Pulmonary artery endothelial cell (primary cell): ENCODE results near the gene GRK6. TPM values are rescaled to one million over a fixed set of nuclear protein-coding genes. Genes with fewer than 3 reads are reported as not detected.
"Not testable (repeated sequence)": the region's sequence is repeated elsewhere in the genome, so short reads cannot be mapped to it uniquely, and the experiment has no call there.

Experiments
- DNase-seq: peaks from one replicate; pipeline ENCODE4 v3.0.0-alpha.2; 2011; ENCODE audit warnings: low read depth, low spot score
- total RNA-seq: library from RNA; depleted of rRNA; stranded (reverse); fragments of >200 nt; gene quantifications from 2 replicates; pipeline ENCODE4 v1.2.3, GENCODE V29; 2014

GRK6 gene
- total RNA-seq, 1 donor from 2014 or later: 28.3 TPM

DNA sequence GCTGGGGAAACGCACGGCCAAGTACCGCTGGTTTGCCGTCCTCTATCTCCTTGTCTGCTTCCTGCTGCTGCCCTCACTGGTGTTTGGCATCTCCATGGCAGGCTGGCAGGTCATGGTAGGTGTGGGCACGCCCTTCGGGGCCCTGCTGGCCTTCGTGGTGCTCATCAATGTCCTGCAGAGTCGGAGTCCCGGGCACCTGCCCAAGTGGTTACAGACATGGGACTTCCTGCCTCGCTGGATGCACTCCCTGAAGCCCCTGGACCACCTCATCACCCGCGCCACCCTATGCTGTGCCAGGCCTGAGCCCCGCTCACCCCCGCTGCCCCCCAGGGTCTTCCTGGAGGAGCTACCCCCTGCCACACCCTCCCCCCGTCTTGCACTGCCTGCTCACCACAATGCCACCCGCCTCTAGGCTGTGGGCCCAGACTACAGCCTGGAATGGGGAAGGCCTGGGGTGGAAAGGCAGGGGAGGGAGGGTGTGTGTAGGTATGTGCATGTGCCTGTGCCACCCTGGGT is 28.5 kb upstream of the GRK6 start:
- DNase-seq: no peak

DNA sequence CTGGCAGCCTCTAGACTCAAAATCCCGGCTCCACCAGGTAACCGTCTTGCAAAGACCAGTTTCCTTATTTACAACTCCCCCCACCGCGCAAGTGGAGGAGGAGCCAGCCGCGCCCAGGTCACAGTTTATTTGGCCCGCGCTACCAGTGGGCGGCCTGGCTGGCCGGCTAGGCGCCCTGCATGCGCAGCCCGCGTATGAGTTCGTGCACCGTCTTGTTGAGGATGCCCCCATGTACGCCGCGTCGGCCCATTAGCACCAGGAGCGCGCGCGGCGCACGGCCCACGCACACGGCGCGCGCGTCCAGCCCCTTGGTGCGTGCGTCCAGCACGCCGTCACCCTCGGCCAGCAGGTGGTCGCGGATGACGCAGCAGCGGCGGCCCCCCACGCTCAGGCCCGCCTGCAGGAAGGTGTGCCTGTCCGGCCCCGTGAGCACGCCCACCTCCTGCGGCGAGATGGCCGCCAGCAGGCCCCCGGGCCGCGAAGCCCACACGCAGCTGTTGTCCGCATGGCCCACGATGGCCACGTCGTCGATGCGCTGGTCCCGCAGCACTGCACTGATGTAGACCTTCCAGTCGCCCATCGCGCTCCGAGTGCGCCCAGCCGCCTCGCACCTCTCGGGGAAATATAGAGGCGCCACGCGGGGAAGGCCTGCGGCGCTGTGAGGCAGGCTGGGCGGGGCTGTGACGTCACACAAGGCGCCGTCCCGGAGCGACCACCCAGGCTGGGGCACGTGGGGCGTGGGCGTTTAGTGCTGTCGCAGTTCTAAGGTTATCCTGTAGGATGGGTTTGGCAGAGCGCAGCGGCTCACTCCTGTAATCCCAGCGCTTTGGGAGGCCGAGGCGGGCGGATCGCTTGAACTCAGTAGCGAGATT is 26.2 kb upstream of the GRK6 start, which contains the start of gene PFN3:
TSS of gene PFN3 (minus strand) at position 665 of the 872 bp plus-strand sequence. CDS start at position 580, 85 bp downstream.
- DNase-seq: no peak

DNA sequence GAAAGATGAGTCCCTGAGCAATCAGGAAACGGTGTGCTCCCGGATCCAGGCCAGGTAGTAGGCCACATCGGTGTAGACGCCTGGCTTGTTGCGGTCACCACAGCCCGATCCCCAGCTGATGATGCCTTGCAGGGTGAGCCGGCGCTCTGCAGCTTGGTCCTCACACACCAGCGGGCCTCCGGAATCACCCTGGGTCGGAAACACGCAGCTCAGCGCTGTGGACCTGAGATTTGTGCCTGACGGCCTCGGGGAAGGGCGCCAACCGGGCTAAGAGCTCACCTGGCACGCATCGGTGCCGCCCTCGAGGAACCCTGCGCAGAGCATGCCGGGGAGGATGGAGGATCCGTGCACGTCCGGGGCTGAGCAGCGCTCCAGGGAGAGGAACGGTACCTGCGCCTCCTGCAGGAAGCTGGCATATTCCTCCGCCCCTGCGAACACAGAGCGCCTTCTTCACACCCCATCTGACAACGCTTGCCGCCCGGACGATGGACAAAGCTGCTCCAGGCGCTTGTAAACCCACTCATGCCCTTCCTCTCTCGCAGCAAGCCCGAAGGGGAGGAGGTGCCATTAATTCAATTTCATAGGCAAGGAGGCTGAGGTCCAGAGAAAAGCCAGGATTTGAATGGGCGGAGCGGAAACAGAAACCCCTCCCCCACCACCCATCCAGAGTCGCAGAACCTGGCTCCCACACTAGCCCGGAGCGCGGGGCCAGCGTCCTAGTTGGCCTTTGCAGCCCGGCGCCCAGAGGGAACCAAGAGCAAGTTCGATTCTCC is 24.0 kb upstream of the GRK6 start:
- no peak for DNase-seq

DNA sequence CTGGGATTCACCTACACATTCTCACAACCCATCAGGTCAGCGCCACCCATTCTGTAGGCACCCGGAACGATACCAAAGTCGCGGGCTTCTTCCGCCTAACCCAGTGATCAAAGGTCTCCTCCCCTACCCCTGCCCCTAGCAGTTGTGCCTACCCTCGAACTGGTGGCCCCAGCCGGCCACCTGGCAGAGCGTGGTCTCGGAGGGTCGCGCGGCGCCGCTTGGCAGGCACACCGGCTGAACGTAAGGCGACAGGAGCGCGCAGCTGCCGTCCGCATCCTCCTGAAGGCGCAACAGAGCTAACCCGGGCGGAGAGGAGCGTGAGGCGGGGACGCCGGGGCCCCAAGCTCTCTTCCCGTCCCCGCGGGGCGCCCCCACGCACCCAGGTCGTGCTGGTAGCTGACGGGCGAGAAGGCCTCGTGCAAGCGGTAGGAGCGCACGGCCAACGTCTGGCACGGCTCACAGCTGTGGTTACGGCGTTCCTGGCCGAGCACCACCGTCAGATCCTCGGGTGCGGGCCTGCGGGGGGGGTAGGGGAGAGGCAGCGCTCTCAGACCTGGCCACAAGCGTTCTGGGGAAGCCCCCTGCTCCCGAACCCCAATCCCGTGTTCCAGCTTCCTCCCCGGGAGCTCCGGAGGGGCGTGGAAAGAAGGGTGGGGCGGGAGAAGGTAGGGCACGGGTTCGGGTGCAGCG is 23.2 kb upstream of the GRK6 start:
- DNase-seq: no peak

DNA sequence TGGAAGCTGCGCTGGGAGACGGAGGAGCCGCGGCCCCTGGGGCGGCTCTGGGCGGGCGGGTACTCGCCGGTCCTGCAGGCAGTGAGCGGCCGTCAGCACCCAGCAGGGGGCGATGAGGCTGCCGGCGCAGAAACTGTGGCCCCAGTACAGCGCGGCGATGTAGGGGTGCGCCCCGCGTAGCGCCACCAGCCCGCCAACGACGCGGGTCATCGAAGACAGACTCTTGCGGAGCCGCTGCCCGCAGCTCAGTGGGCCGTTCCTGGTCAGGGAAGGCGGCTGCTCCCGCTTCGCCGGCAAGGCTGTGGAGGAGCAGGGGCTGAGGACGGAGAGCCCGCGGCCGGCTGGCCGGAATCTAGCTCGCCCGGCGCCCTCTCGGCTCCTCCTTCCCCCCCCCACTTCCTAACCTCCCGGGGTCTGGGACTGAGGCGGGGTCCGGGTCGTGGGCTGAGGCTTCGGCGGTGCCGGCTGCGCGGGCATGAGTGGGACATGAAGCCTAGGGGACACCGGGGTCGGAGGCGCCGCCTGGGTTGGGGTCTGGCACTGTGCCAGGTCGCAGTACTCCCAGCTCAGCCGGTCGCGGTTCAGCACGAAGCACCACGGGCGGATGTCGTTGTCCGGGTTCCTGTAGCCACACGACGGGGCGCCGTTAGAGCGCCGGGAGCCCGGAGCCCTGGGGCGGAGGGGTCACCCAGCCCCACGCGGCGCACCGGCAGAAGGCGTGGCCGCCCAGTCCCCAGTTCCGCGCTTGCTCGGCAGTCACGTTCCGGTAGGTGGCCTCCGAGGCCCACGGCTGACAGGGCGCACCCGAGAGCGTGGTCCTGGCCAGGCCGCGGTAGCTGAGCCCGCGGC is 22.5 kb upstream of the GRK6 start:
- peak; percentile 45 for DNase-seq

DNA sequence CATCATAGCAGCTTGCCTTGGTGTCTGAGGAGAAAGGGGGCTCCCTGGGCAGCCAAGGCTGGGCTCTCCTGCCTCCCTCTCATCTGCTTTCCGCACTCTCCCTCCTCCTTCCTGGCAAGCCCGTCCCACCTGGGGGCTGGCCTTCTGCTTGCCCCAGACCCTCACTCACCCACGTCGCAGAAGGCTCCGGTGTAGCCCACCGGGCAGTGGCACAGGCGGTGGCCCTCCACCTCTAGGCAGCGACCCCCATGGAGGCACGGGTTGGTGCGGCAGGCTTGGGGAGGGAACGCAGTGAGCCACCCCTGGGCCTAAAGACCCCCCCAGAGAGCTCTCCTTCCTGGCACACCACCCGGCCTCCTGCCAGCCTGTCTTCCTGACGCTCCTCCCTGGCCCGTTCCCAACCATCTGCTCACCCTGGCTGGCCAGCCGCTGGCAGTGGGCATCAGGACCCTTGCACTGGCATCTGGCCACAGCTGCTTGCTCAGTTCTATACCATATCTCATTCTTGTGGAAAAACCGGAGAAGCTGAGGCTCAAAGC is 21.8 kb upstream of the GRK6 start:
- DNase-seq: no peak

DNA sequence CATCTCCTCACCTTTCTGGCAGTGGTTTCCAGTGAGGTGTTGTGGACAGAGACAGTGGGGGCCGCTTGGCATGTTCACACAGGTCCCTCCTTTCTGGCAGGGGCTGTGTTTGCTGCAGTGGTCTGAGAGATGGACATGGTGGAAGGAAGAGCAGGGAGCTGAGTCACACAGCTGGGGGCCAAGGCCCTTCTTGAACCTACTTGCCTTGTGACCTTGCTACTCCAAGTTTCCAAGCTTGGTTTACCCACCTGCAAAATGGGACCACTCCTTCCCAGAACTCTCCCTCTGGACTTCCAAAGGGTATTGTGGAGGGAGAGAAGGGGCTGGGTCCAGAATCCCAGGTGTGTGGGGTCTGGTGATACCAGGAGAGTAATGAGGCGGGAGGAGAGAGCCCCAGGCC is 21.2 kb upstream of the GRK6 start:
- DNase-seq: no peak

DNA sequence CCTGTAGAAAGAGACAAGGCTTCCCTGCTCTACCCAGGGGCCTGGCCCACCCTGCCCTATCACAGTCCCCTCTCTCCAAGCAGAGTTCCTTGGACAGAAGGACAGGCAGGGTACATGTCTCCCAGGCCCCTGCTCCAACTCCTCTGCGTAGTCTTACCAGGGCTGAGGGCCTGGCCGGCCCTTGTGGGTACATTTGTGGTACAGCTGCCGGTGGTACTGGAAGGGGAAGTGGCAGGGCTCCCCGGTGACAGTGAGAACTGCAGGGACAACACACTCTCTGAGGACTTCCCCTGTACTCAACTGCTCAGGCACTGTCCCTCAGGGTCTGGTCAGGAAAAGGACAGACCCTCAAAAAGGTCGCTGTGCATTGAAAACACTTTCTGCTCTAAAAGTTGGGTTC is 20.7 kb upstream of the GRK6 start:
- no peak for DNase-seq

DNA sequence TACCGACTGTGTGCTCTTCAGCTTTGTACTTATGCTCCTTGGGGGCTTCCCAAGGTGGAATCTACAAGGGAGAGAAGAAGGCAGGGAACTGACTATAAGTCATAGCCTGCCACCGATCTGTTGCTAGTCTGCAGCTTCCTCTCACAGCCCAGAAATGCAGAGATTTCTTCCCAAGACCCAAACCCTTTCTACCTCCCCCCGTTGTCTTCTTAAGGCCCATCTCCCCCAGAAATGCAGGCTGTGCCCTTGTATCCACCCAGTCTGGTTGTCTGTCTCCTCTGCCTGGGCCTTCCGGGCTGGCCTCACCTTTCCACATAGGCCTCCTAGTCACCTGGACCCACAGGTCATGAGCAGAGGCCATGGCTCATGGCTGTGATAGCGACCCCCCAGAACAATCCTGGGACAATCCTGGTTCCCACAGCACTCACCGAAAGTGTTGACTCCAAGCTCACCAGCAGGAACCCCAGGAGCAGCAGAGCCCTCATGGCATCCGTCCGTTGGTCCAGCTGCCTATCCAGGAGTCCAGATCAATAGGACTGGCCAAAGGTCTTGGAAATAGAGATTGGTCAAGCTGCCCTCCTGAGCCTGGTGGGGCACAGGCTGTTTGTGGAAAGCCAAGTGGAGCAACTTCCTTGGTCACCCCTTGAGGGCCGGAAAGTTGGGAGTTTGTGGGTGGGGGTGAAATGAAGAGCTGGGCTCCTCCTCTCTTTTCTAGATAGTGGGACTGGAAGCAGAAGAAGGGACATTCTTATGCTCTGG is 17.3 kb upstream of the GRK6 start, which contains the start of gene F12:
TSS of gene F12 (minus strand) at position 522 of the 759 bp plus-strand sequence. CDS start at position 485, 37 bp downstream.
- DNase-seq: no peak

DNA sequence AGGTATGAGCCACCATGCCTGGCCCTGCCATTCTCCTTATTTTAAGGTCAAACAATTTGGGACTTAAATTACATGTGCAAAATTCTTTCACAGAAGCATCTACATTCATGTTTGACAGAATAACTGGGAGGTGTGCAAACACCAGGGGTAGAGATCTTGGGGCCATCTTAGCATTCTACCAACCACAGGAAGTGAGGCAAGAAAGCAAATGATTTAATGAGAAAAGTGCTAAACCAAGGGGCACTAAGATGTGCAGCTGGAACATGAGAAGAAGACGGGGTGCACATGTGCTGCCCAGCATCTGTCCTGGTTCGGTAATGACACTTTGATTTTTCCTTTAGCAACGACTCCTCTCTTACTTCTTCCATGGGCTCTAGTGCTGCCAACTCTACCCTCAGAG is 15.9 kb upstream of the GRK6 start:
- DNase-seq: no peak

DNA sequence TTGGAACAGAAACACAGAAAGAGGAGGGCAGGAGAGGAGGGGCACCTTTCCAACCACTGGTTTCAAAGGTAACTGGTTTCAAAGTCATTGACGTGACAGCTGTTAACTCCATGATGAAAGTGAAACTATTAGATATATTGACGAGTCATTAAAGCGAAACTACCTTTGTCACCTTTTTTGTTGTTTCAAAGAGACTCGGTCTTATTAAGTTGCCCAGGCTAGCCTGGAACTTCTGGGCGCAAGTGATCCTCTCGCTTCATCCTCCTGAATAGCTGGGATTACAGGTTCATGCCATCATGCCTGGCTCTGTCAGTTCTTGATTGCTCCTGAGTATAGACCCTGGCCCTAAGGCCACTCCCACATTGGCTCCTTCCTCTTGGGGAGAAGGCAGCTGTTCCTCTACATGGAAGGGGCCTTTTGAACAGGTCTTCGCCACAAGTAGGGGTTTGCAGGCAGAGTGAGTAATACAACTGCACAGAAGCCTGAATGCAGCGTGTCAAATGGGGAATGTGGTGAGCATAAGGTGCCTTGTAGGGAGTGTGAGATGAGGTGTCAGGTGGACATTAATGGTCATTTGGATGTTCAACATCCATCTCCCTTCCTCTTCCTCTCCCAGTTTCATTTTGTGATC is 13.8 kb upstream of the GRK6 start:
- no peak for DNase-seq

DNA sequence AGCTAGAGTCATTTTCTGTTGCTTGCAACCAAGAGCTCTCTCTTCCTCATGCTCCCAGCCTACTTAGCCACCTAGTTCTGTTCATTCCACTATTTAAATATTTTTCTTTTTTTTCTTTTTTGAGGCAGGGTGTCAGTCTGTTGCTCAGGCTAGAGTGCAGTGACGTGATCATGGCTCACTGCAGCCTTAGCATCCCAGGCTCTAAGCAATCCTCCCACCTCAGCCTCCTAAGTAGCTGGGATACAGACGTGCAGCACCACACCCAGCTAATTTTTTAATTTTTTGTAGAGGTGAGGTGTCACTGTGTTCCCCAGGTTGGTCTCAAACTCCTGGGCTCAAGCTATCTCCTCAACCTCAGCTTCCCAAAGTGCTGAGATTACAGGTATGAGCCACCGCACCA is 12.0 kb upstream of the GRK6 start:
- DNase-seq: no peak

DNA sequence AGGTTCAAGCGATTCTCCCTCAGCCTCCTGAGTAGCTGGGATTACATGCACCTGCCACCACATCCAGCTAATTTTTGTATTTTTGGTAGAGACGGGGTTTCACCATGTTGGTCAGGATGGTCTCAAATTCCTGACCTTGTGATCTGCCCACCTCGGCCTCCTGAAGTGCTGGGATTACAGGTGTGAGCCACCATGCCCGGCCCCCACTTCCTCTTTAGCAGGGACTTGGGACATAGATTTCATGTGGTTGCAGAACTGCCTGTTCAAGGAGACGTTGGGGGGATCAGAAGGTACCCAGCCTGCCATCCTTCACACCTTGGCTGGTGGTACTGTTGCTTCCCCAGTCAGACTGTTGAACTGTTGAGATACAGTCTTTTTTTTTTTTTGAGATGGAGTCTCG is 9.4 kb upstream of the GRK6 start:
- DNase-seq: not testable (repeated sequence)

DNA sequence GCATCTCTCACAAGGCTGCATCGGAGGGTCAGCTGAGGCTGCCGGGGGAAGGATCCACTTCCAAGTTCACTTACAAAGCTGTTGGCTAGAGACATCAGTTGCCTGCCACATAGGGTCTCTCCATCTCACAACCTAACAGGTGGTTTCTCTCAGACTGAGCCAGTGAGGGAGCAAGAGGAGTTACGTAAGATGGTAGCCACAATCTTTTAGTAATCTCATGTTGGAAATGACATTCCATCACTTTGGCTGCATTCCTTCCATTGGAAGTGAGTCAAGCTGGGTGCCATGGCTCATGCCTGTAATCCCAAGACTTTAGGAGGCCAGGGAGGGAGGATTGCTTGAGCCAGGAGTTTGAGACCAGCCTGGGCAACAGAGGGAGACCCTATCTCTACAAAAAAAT is 7.4 kb upstream of the GRK6 start:
- DNase-seq: no peak

DNA sequence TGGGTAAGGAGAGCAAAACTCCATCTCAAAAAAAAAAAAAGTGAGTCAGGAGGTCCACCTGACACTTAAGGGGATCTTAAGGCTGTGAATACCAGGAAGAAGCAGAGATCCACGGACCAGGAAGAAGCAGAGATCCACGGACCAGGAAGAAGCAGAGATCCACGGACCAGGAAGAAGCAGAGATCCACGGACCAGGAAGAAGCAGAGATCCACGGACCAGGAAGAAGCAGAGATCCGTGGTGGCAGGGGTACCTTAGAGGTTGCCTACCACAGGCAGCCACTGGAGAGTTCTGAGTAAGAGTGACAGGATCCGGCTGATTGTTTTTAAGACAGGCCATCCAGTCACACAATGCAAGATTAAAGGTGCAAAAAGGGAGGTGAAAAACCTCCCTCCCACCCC is 6.0 kb upstream of the GRK6 start:
- not testable (repeated sequence) for DNase-seq

DNA sequence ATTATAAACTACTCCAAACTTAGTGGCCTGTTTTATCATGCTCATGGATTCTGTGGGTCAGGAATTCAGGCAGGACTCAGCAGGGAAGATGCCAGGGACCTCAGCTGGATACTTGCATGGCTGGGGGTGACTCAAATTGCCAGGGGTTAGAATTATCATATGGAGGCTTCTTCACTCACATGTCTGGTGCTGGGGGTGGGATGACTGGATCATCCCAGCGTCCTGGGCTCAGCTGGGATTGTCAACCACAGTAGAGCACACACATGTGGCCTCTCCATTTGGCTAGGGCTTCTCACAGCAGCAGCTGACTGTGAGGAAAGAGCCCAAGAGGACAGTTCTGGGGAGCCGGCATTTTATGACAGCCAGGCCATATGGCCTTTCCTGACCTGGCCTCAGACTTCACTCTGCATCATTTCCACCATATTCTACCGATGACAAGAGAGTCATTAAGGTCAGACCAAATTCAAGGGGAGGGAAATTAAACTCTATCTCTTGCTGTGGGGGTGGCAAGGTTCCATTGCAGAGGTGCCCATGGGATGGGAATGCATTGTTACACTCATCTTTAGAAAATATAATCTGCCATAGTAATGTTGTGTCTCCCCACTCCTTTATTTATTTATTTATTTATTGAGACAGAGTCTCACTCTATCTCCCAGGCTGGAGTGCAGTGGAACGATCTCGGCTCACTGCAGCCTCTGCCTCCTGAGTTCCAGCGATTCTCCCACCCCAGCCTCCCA is 5.2 kb upstream of the GRK6 start:
- DNase-seq: no peak

DNA sequence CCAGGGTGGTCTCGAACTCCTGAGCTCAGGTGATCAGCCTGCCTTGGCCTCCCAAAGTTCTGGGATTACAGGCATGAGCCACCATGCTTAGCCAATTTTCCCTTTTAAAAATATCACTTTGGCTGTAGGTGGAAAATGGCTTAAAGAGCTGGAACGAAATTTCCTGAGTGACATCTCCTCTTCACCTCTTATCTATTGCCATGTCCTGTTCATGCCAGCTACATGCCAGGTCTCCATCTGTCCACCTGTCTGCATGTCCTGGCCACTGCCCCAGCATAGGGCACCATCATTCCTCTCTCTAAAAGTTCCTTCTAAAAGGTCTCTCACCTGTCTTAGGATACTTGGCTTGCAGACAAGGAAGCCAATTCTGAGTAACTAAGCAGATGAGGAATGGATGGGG is 2.8 kb upstream of the GRK6 start:
- no peak for DNase-seq

DNA sequence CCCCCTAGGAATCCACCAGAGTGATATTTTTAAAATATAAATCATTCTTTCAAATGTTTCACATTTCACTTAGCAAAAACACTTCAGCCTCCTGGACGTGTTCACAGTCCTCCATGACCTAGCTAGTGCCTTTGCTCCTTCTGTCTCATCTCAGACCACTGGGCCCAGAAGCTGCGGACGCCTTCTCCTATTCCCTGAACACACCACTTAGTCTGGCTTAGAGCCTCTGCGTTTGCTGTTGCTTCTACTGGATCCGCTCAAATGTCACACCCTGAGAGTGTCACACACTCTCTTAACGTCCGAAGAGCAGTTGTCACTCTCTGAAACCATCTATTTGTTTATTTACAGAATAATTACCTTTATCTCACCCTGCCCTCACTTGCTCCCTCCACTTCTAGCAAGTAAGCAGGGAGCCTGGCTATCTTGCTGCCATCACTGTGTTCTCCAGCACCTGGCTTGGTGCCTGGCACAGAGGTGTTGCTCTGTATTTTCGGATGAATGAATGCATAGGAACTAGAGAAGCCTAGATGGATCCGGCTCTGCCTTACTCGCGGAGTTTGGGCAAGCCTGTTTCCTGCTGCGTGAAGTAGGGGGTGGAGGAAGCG is 1.2 kb upstream of the GRK6 start:
- no peak for DNase-seq
